Upper lobe of left lung (tissue), 6 donors: ENCODE results near the gene TRPM7. TPM values are rescaled to one million over a fixed set of nuclear protein-coding genes. Genes with fewer than 3 reads are reported as not detected.
"Not testable (repeated sequence)": the region's sequence is repeated elsewhere in the genome, so short reads cannot be mapped to it uniquely, and the experiment has no call there.

Experiments used
- ATAC-seq, 2 donors: fragments of 200-7000 bp; cut with Tn5 transposase; one replicate each; pipeline ENCODE4 v1.9.1; 2022; ENCODE audit warnings: mild to moderate bottlenecking in 2 of 2, moderate library complexity in 2 of 2; ENCODE audit not compliant: low FRiP score in 2 of 2
- DNase-seq, 2 donors: peaks; one replicate each; pipeline ENCODE4 v3.0.0-alpha.2; 2019 to 2020
- H3K27ac ChIP-seq, 4 donors: fragments of 200-600 bp; sonication (generic); one replicate each; pipeline ENCODE4 v1.5.1; 2016 to 2019
- H3K27me3 ChIP-seq, 4 donors: fragments of 200-600 bp; sonication (generic); one replicate each; pipeline ENCODE4 v1.5.1; 2017 to 2019
- H3K36me3 ChIP-seq, 4 donors: fragments of 200-600 bp; sonication (generic); one replicate each; pipeline ENCODE4 v1.5.1; 2016 to 2019
- H3K4me1 ChIP-seq, 4 donors: fragments of 200-600 bp; sonication (generic); one replicate each; pipeline ENCODE4 v1.5.1; 2018 to 2019
- H3K4me3 ChIP-seq, 4 donors: fragments of 200-600 bp; sonication (generic); one replicate each; pipeline ENCODE4 v1.5.1; 2017 to 2019; ENCODE audit warnings: mild to moderate bottlenecking in 2 of 4, moderate library complexity in 1 of 4
- H3K9me3 ChIP-seq, 4 donors: fragments of 200-600 bp; sonication (generic); one replicate each; pipeline ENCODE4 v1.5.1; 2018 to 2019
- EP300 ChIP-seq, 4 donors: sonication (generic); formaldehyde crosslinking; IDR thresholded peaks; one replicate each; pipeline ENCODE4 v1.5.1; 2017; ENCODE audit warnings: antibody characterized with exemption in 4 of 4, control low read depth in 2 of 4
- POLR2A ChIP-seq, 4 donors: fragments of 450-650 bp; IDR thresholded peaks; one replicate each; pipeline ENCODE4 v1.5.1; 2016 to 2017; ENCODE audit warnings: antibody characterized with exemption in 4 of 4, mild to moderate bottlenecking in 2 of 4
- POLR2AphosphoS5 ChIP-seq, 2 donors: sonication (generic); formaldehyde crosslinking; IDR thresholded peaks; one replicate each; pipeline ENCODE4 v1.5.1; 2017; ENCODE audit warnings: antibody characterized with exemption in 2 of 2
- WGBS, 2 donors: methylation state at CpG; one replicate each; pipeline ENCODE4 v1.1.5; 2017 to 2018; 5-methylcytosine and 5-hydroxymethylcytosine counted together
- total RNA-seq, 6 donors: library from RNA; depleted of rRNA in 4 of 6; stranded (reverse); fragments of >200 nt in 4 of 6; gene quantifications; one replicate each; pipeline versions ENCODE4 v1.1.0 to v1.2.1, GENCODE V29; 2016 to 2021
- TF ChIP-seq, protein P1 (sequence below), 6 experiments: fragments of 450-650 bp in 4 of 6; fragments of 200-600 bp in 2 of 6; sonication (generic) in 2 of 6; IDR thresholded peaks; one replicate each; pipeline ENCODE4 v1.5.1; 2016 to 2019; ENCODE audit warnings: antibody characterized with exemption in 6 of 6
- donor health status: DM: no; HTN: no; CAD: no; lungs with moderate emphysema.
- donor health status: DM: no; HTN: yes; CAD: no; lungs with severe emphysema.

TRPM7 gene
- total RNA-seq, 6 donors from 2014 or later: 31.4 to 74.3 (median 37.3) TPM

DNA sequence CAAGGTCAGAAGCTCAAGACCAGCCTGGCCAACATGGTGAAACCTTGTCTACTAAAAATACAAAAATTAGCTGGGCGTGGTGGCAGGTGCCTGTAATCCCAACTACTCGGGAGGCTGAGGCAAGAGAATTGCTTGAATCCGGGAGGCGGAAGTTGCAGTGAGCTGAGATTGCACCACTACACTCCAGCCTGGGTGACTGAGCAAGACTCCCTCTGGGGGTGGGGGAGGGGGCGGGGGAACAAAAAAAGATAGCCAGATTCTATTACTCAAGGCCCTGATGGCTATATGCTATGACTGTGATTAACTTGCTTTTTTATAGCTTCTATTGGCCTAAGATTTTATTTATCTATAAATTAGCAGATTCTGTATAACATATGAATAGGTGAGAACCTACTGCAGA, 112.8 kb downstream of the TRPM7 start:
- H3K4me3 ChIP-seq, H3K9me3 ChIP-seq, H3K4me1 ChIP-seq, ATAC-seq, H3K27me3 ChIP-seq: not testable (repeated sequence)
- peak in 1 of 2 donors; percentile 10 for TF ChIP-seq POLR2AphosphoS5 (IDR thresholded peaks at IDR 0.05)
- WGBS, 2 donors: 66 to 77% methylated on average over 5 of the region's 5 CpGs
- peak in 1 of 2 donors; percentile 62 for DNase-seq
- H3K27ac ChIP-seq: peak overlapping the region in 1 of 4 donors; percentile 14
- H3K36me3 ChIP-seq: peaks cover 15 to 95% (median 37%) of the 10 kb centered on the region in 4 donors

DNA sequence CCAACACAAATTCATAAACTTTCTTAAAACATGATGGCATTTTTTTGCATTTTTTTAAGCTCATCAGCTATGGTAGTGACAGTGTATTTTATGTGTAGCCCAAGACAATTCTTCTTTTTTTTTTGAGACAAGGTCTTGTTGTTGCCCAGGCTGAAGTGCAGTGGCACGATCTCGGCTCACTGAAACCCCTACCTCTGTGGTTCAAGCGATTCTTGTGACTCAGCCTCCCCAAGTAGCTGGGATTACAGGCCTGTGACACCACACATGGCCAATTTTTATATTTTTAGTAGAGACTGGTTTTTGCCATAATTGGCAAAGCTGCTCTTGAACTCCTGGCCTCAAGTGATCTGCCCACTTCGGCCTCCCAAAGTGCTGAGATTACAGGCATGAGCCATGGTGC, 122.8 kb downstream of the TRPM7 start:
- Histone ChIP-seq H3K27me3 (no peaks in the 10 kb centered on the region), H3K36me3 (peaks cover 11 to 77% (median 30%) of the 10 kb centered on the region in 4 donors), H3K27ac (no peak overlapping the region), H3K9me3 (no peaks in the 10 kb centered on the region), H3K4me3 (no peak overlapping the region), H3K4me1 (no peaks in the 10 kb centered on the region)
- WGBS, 2 donors: 90 to 98% methylated on average over 4 of the region's 4 CpGs
- no peak for TF ChIP-seq EP300 (IDR thresholded peaks at IDR 0.05)
- no peak for TF ChIP-seq POLR2AphosphoS5 (IDR thresholded peaks at IDR 0.05)
- TF ChIP-seq, protein P1, sequence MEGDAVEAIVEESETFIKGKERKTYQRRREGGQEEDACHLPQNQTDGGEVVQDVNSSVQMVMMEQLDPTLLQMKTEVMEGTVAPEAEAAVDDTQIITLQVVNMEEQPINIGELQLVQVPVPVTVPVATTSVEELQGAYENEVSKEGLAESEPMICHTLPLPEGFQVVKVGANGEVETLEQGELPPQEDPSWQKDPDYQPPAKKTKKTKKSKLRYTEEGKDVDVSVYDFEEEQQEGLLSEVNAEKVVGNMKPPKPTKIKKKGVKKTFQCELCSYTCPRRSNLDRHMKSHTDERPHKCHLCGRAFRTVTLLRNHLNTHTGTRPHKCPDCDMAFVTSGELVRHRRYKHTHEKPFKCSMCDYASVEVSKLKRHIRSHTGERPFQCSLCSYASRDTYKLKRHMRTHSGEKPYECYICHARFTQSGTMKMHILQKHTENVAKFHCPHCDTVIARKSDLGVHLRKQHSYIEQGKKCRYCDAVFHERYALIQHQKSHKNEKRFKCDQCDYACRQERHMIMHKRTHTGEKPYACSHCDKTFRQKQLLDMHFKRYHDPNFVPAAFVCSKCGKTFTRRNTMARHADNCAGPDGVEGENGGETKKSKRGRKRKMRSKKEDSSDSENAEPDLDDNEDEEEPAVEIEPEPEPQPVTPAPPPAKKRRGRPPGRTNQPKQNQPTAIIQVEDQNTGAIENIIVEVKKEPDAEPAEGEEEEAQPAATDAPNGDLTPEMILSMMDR (IDR thresholded peaks at IDR 0.05): no peak
- no peak for TF ChIP-seq POLR2A (IDR thresholded peaks at IDR 0.05)
- ATAC-seq (no peak), DNase-seq (no peak)

- Histone ChIP-seq H3K36me3 (peaks cover 11 to 76% (median 26%) of the 10 kb centered on the region in 4 donors), H3K4me3 (no peak overlapping the region), H3K27ac (no peak overlapping the region), H3K4me1 (no peaks in the 10 kb centered on the region), H3K27me3 (no peaks in the 10 kb centered on the region), H3K9me3 (no peaks in the 10 kb centered on the region)
- WGBS, 2 donors: 75 to 80% methylated on average over 4 of the region's 4 CpGs
- ATAC-seq (no peak), DNase-seq (no peak)
- TF ChIP-seq POLR2A (IDR thresholded peaks at IDR 0.05) (no peak), EP300 (IDR thresholded peaks at IDR 0.05) (no peak), POLR2AphosphoS5 (IDR thresholded peaks at IDR 0.05) (no peak)
- TF ChIP-seq, protein P1 (IDR thresholded peaks at IDR 0.05): no peak
Observed at GRCh38 chr15:50562735-50563640, 123.6 kb downstream of the TRPM7 start.

DNA sequence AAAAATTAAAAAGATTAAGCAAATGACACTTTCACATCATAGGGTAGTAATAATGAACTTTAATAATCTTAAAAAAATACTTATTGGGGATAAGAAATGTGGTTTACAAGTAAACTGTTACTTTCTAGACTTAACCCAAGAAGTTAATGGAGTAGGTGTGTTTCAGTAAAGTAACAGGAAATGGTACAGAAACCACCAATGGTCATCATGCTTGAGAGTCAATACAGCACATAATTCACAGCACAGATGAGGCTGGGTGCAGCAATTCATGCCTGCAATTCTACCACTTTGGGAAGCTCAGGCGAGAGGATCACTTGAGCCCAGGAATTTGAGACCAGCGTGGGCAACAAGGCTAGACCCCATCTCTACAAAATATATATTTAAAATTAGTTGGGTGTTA, 128.6 kb downstream of the TRPM7 start:
- TF ChIP-seq, protein P1 (IDR thresholded peaks at IDR 0.05): no peak
- ATAC-seq (no peak), DNase-seq (no peak)
- Histone ChIP-seq H3K9me3 (no peaks in the 10 kb centered on the region), H3K4me3 (no peak overlapping the region), H3K27me3 (no peaks in the 10 kb centered on the region), H3K4me1 (no peaks in the 10 kb centered on the region), H3K36me3 (peaks cover 4 to 44% (median 18%) of the 10 kb centered on the region in 4 donors), H3K27ac (no peak overlapping the region)
- WGBS, 2 donors: 94 to 100% methylated on average over 2 of the region's 2 CpGs

DNA sequence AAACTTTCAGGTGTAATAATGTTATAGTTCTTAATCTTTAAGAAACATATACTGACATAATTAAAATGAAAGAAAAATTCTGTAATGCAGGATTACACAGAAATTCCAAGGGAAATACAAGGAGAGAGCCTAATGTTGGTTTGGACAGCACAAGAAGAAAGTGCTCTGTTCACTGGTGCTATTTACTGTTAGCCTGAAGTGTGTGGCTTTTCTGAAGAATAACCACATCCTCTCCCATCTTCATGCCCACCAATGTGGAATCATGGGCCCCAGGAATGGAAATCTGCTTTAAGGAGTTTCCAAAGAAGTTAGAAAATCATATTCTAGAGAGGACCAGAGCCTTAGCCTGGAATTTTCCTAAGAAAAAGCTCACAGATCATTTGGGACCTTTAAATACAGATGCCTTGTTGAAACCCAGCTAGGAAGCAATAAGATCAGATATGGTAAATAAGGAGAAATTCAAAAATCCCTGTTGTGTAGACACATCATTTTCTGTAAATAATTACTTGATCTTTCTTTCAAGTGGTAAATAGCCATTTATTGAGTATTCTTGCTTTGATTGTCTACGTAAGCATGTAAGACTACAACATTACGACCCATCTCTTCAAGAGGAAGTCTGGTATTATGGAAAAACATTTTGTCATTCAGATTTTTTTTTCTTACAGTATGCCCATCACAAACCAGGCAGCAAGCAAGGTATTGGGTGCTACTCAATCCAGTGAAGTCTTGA, 129.8 kb downstream of the TRPM7 start:
- Histone ChIP-seq H3K36me3 (peaks cover 0 to 32% (median 10%) of the 10 kb centered on the region in 4 donors), H3K27me3 (no peaks in the 10 kb centered on the region), H3K4me1 (no peaks in the 10 kb centered on the region), H3K9me3 (no peaks in the 10 kb centered on the region), H3K4me3 (no peak overlapping the region), H3K27ac (no peak overlapping the region)
- DNase-seq (no peak), ATAC-seq (no peak)
- TF ChIP-seq, protein P1 (IDR thresholded peaks at IDR 0.05): no peak
- no peak for TF ChIP-seq POLR2A (IDR thresholded peaks at IDR 0.05)
- no peak for TF ChIP-seq EP300 (IDR thresholded peaks at IDR 0.05)
- TF ChIP-seq POLR2AphosphoS5 (IDR thresholded peaks at IDR 0.05): no peak
- 83 to 91% methylated on average over 2 of the region's 2 CpGs for WGBS, 2 donors
